Fibroblast of peridontal ligament (primary cell): ENCODE data around the gene MRGPRX3.
"Not testable (repeated sequence)": the region's sequence is repeated elsewhere in the genome, so short reads cannot be mapped to it uniquely, and the experiment has no call there.

Source experiments
- DNase-seq: peaks from one replicate; pipeline ENCODE4 v3.0.0-alpha.2; 2010; ENCODE audit errors: extremely low read depth

The MRGPRX3 gene

DNA sequence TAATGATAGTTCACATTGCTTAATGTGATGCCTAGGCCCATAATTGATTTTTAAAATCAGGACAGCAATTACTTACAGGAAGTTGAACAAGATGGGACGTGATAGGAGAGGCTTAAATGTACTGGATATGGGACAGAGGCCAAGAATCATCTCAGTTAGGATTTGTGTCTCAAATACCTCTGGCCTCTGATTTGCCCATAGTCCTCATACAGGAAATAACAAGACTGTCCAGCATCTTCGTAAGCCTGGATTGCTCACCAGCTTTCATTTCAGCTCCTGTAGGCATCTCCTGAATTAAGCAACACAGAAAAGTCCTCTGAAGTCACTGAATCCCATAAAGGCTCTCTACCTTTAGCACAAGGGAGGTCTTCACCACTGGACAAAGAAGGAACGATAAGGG, at the start of gene MRGPRX3:
Gene MRGPRX3 (plus strand): TSS at position 231 of the 400 bp plus-strand sequence. CDS start 4,632 bp downstream, outside the sequence.
- no peak for DNase-seq

DNA sequence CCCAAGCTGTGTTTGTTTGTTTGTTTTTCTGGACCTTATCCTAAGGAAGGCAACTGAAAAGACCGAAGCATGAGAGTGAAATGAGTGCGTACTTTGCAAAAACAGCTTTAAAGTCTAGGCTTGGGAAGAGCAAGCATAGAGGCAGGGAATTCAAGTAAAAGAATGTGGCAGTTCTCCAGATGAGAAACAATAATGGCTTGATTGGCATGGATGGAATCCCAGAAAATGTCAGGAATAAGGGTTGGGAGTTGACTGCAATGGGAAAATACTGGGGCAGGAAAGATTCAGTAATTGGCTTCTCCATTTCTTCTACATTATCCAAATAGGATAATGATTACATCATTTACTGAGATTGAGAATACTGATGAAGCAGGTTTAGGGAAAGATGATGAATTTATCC, 44.0 kb upstream of the MRGPRX3 start:
- peak; percentile 16 for DNase-seq

DNA sequence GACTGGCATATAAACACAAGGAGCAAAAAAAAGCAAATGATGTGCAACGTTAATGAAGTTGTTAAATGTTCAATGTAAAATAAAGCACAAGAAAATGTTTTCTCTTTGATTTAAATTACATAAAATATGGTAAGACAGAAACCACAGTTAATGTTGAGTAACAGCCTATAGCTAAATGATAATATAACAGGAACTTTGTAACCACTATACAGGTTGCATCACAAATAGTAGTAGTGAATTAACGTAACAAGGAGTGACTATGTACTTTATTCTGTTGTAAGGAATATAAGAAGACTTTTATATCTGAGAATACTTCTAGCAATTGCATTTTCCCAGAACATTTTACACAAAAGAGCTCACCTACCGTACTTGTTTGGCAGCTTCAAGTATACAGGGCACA, 43.4 kb upstream of the MRGPRX3 start:
- no peak for DNase-seq

DNA sequence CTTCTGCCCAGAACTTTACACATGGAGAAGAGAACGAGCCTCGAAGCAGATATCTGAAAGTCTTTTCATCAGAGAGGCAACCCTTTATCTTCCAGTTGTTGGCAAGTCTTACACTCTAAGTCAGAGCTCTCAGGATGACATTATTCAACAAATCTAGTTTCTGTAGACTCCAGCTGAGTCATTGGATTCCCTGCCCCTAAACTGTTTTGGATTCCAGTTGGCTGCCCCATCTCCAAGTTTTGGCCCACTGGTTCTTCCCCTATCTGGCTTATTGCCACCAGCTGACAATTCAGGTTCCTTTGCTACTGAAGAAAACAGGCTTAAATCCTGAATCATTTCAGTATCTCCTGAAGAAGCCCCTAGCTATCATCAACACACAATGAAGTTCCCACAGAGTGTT, 40.6 kb upstream of the MRGPRX3 start:
- DNase-seq = peak; percentile 29

DNA sequence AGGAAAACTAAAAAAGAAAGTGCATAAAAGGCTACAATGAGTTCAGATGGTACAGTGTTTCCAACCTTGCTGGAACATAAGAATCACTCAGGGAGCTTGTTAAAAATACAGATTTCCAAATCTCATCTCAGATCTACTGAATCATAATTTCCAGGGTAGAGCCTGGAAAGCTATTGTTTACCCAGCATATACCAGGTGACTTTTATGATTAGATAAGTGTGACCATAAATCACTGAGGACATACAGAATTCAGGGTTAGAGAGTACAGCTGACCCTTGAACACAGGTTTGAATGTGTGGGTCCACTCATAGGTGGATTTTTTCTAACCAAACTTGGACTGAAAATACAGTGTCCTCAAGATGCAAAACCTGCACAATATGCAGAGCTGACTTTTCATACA, 38.4 kb upstream of the MRGPRX3 start:
- DNase-seq = no peak

DNA sequence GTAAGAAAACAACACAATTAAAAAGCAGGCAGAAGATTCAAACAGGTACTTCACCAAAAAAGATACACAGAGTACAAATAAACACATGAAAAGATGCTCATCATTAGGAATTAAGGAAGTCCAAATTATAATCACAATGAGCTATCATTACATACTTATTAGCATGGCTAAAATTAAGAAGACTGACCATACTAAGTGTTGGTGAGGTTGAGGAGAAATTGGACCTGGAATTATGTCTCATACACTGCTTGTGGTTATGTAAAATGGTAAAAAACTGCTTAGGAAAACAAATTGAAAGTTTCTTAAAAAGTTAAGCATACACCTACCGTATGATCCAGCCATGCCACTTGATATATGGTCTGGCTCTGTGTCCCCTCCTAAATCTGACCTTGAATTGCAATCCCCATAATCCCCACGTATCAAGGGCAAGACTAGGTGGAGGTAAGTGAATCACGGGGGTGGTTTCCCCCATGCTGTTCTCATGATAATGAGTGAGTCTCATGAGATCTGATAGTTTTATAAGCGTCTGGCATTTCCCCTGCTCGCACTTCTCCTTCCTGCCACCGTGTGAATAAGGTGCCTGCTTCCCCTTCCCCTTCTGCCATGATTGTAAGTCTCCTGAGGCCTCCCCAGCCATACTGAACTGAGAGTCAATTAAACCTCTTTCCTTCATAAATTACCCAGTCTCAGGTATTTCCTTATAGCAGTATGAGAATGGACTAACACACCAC, 31.3 kb upstream of the MRGPRX3 start:
- no peak for DNase-seq

DNA sequence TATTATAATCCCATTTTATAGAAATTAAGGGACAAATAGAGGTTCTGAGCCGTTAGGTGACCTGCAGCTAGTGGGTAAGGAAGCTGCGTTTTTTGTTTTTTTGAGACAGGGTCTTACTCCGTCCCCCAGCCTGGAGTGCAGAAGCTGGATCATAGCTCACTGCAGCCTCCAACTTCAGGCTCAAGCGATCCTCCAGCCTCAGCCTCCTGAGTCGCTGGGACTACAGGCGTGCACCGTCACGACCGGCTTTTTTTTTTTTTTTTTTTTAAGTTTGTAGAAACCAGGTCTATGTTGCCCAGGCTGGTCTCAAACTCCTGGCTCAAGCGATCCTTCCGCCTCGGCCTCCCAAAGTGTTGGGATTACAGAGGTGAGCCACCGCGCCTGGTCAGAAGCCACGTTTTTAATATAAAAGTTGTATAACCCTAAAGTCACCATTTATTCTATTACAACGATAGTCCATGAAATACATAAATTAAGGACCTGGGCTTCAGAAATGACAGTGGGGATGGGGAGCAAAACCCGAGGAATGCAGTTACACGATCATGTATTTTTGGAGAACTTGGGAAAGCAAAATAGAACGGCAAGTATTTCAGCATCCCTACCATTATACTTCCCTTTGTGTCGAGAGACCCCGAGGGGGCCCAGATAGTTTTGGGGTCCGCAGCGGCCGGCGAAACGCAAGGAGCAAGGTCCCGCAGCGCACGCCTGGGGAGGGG, 27.1 kb upstream of the MRGPRX3 start:
- no peak for DNase-seq

DNA sequence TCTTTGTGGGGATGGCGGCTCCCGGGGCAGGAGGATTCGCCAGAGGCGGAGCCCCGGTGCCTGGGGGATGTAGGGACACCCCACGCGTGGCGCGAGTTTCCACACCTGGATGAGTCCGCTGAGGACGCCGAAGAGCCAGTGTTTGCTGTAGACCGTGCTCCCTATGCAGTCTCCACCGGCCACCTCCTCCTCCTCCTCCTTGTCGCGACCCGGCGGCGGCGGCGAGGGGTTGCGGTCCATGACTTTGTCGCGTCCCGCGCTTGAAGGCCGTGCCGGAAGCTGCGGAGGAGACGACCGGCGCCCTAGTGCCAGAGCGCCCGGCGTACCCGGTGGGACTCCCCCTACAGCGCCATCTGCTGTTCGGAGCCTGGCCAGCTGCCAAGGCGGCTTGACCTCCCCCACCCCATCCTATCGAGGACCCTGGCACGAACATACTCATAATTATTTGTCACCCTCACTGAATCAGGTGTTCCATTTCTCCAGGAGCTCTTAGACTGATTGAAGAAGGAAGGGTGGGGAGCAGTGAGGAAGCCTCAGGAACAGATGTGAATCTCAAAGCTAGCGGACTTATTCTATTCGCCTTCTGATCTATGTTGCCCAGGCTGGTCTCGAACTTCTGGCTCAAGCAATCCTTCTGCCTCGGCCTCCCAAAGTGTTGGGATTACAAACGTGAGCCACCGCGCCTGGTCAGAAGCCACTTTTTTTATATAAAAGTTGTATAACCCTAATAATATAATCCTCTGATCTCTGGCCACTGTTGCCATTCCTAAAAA, 26.4 kb upstream of the MRGPRX3 start, which contains the start of gene SAAL1:
Gene SAAL1 (minus strand): TSS at position 281 of the 773 bp plus-strand sequence. CDS start 41 bp downstream, at position 240.
- peak; percentile 71 for DNase-seq

DNA sequence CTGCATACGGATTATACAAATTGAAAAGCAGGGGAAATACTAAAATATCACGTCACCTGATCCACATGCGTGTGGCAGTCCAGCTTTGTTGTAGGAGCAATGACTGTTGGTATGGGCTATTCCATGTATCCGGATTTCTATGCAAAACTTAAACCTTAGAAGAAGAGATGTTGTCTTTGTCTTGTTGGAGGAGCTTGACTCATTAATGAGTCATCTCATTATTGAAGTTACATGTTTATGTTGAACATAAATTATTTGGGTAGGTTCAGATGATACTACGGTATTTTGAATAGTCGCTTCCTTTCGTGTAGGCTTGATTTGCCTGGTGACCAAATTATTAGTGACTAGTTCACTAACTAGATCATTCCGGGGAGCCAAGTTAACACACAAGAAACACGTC, 25.7 kb upstream of the MRGPRX3 start:
- no peak for DNase-seq

DNA sequence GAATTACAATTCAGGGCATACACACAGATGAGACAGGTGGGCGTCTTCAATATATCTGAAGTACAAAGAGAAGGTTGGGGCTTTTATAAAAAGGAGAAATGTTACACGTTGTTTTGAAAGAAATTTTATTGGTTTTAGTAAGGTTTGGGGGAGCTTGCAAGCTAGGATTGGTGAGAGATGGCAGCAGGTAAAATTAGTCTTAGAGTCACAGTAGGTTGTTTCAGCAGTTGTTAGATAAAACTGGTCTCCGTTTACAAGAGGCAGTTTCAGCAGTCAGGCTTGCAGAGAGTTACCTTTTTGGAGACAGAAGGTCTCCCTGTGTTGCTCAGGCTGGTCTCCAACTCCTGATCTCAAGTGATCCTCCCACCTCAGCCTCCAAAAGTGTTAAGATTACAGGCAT, 24.1 kb upstream of the MRGPRX3 start:
- DNase-seq = no peak

DNA sequence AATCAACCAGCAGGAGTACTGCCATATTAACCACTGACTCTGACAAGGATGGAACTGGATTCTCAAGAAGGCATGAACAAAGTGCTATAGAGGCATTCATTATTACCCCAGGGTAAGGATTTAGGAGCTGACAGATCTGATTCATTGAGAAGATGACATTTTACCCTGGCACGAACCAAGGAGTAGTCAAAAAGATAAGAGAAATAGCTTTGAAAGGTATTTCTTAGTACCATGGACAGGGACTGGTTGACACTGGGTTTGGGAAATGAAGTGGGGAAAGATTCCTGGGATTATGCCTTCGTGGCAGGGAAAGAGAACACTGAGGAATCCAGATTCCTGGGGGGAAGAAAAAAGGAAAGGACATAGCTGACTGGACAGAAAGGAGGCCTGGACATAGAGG, 21.4 kb upstream of the MRGPRX3 start:
- no peak for DNase-seq

DNA sequence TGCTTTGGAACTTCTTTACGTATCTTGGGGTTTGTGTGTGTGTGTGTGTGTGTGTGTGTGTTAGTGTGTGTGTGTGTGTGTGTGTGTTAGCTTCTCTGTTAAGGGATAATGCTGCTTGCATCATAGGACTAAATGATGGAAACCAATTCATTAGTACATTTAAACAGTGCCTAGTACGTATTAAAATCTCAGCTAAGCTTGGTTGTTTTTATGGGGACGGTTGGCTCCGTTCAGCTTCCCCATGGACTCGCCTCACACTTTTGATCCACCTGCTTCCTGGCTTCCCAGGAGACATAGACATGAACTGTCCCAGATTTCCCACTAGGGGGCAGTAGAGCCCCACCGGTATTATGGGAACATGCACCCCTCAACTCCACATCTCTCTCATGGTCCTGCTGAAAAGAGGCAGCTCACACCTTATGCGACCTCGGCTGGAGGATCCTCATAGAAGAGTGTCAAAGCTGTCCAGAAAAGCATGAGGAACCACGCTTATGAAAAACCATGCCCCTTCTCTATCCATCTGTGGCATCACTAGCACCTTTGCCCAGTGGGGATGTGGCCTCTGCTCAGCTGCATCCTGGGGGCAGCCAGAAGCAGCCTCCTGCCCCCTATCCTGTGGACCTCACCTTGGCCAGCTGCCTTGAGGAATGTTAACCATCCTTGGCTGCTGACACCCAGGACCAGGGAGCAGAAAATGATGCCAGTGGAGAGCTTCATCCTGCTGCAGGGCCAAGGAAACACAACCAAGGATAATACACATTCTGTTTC, 16.8 kb upstream of the MRGPRX3 start:
- peak; percentile 51 for DNase-seq

DNA sequence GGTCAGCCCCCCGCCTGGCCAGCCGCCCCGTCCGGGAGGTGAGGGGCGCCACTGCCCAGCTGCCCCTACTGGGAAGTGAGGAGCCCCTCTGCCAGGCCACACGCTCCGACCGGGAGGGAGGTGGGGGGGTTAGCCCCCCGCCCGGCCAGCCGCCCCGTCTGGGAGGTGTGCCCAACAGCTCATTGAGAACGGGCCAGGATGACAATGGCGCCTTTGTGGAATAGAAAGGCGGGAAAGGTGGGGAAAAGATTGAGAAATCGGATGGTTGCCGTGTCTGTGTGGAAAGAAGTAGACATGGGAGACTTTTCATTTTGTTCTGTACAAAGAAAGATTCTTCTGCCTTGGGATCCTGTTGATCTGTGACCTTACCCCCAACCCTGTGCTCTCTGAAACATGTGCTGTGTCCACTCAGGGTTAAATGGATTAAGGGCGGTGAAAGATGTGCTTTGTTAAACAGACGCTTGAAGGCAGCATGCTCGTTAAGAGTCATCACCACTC, 11.0 kb upstream of the MRGPRX3 start:
- not testable (repeated sequence) for DNase-seq

DNA sequence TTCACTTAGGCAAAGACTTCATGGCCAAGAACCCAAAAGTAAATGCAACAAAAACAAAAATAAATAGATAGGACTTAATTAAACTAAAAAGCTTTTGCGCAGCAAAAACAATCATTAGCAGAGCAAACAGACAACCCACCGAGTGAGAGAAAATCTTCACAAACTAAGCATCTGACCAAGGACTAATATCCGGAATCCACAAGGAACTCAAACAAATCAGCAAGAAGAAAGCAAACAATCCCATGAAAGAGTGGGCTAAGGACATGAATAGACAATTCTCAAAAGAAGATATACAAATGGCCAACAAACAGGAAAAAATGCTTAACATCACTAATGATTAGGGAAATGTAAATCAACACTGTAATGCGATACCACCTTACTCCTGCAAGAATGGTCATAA, 1.3 kb upstream of the MRGPRX3 start:
- not testable (repeated sequence) for DNase-seq

DNA sequence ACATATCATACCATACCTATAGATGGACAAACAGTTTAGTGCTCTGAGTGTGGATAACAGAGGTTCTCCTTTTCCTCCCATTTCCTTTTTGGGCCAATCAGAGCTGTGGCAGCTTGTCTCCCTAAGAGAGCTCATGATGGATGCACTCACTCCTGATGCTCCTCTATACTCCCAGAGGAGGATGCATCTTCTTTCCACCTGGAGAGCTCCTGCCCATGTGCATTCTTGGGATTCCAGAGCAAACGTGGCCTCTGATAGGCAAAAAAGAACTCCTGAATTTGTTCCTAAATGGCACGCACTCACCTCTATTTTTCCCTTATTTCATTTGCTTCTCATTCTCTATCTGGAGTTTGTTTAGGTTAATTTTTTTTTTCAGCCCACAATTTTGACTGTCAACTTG, 2.9 kb downstream of the MRGPRX3 start:
- DNase-seq = no peak

DNA sequence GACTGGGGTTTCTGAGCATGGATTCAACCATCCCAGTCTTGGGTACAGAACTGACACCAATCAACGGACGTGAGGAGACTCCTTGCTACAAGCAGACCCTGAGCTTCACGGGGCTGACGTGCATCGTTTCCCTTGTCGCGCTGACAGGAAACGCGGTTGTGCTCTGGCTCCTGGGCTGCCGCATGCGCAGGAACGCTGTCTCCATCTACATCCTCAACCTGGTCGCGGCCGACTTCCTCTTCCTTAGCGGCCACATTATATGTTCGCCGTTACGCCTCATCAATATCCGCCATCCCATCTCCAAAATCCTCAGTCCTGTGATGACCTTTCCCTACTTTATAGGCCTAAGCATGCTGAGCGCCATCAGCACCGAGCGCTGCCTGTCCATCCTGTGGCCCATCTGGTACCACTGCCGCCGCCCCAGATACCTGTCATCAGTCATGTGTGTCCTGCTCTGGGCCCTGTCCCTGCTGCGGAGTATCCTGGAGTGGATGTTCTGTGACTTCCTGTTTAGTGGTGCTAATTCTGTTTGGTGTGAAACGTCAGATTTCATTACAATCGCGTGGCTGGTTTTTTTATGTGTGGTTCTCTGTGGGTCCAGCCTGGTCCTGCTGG, 4.9 kb downstream of the MRGPRX3 start:
- no peak for DNase-seq

DNA sequence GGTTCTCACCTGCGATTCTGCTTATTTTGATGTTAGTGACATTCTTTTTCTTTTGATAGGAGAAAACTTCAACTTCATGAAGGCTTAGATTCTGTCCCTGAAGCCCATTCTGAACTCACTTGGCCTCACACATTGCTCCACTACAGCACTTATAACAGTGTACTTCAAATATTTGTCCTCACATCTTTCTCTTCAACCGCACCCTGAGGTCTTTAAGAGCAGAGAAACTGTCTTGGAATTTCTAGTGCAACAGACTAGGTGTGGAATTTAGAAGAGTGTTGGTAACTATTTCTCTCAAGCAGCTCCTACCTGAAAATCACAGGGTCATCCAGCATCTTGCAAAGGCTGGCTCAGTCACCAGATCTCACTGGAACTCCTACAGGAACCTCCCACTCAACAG, 7.8 kb downstream of the MRGPRX3 start:
- DNase-seq = no peak

DNA sequence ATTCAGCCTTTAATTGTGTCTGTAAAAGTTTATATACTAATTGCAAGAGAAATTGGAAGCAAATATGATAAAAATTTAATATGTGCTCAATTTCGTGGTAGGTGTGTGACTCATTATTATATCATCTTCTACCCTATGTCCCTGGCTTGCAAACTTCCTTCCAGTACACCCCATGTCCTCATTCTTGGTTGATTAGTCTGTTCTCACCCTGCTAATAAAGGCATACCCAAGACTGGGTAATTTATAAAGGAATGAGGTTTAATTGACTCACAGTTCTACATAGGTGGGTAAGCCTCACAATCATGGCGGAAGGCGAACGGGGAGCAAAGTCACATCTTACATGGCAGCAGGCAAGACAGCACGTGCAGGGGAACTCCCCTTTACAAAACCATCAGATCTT, 11.9 kb downstream of the MRGPRX3 start:
- no peak for DNase-seq

DNA sequence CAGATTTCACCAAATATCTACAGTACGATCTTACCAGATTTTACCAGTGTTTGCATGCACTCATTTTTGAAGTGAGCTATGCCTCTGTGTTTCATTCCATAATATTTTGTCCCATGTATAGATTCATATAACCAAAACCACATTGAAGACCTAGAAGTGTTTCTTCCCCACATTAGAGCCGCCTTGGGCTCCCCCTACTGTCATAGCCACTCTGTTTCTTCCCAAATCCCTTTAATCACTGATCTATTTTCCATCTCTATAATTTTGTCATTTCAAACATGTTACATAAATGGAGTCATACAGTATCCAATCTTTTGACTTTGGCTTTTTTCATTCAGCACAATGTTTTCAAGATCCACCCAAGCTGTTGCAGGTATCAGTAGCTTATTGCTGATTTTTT, 12.7 kb downstream of the MRGPRX3 start:
- peak; percentile 7 for DNase-seq

DNA sequence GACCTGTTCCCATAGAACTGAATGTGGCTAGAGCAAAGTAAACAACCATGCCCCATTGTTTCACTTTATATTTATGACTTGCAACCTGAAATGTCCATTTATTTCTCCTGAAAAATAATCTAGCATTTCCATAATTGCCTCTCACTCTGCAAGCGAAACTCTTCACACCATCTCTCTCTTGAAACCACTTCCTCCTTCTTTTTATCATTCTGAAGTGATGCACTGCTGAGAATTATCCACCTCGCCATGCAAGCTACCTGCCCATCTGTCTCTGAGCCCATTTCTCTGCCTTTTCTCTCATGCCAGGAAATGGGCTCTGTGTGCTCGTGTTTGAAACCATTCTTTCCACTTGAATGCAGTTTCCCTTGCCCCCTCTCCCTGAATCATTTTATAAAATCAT, 13.5 kb downstream of the MRGPRX3 start:
- DNase-seq = no peak

DNA sequence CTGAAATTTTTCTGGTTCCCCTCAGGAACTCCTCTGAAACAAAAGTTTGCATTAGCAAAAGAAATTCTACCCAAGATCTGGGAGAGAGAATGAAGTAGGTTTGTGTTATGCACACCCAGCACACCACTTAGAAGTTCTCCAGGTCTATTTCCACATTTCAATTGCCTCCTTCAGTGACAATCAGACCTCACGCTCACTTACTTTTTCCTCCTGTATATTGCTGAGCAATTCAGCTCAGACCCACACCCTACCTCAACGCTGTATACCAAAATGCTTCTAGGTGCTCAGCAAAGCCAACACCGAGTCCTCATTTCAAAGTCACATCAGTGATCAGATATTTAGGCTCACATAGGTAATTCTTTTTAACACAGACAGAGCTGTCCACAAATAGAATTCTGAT, 19.2 kb downstream of the MRGPRX3 start:
- no peak for DNase-seq
